SK-N-MC (cell line): ENCODE data around the gene CADPS.

Experiments
- EZH2 ChIP-seq: fragments of 200-600 bp; sonication (generic); IDR thresholded peaks from one replicate; pipeline ENCODE4 v1.6.1; 2017; ENCODE audit warnings: antibody characterized with exemption
- POLR2AphosphoS5 ChIP-seq: IDR thresholded peaks from 2 replicates; pipeline ENCODE4 v1.6.1; 2012; ENCODE audit warnings: mild to moderate bottlenecking, low read depth, low read length, borderline replicate concordance

DNA sequence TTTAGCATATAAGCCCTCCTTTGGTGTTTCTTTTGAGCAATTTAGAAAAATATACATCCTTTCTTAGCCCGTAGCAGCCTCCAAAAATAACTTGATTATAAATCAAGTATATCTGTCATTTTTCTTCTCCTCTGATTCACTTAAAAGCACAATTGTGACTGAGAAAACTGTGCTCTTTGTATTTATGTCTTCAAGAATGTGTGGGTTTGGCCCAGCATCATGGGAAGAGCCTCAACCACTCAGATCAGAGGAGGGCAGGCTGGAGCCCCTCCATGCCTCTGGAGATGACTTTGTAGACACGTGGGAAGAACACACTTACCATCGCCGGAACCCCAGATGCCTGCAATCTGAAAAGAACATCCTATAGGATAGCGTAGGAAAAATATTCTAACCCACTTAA lies 378.1 kb downstream of the CADPS start:
- TF ChIP-seq POLR2AphosphoS5 (no peak), EZH2 (no peak)
